ENCODE results near the gene HIF3A. TPM values are rescaled to one million over a fixed set of nuclear protein-coding genes. Genes with fewer than 3 reads are reported as not detected.

HIF3A gene
- total RNA-seq, 1 experiment from 2014 or later: not detected

DNA sequence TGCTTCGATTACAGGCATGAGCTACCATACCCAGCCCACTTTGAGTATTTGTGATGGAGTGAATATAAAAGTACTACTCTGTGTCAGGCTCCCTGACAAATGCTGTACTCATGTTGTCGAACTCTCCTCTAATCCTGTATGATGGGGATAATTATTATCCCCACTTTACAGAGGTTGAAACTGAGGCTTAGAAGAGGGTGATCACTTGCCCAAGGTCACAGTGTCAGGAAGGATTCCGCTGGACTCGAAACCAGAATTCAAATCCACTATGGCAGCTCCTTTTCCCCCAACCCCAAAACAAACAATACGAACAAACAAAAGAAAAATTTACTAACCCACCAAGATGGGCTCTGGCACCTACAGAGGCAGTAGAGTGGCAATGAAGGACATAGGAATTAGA lies 48.3 kb downstream of the HIF3A start:
- TF ChIP-seq, protein P1, sequence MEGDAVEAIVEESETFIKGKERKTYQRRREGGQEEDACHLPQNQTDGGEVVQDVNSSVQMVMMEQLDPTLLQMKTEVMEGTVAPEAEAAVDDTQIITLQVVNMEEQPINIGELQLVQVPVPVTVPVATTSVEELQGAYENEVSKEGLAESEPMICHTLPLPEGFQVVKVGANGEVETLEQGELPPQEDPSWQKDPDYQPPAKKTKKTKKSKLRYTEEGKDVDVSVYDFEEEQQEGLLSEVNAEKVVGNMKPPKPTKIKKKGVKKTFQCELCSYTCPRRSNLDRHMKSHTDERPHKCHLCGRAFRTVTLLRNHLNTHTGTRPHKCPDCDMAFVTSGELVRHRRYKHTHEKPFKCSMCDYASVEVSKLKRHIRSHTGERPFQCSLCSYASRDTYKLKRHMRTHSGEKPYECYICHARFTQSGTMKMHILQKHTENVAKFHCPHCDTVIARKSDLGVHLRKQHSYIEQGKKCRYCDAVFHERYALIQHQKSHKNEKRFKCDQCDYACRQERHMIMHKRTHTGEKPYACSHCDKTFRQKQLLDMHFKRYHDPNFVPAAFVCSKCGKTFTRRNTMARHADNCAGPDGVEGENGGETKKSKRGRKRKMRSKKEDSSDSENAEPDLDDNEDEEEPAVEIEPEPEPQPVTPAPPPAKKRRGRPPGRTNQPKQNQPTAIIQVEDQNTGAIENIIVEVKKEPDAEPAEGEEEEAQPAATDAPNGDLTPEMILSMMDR (conservative IDR thresholded peaks at IDR 0.05): no peak
- no peak for TF ChIP-seq EZH2 (IDR thresholded peaks at IDR 0.05; ENCODE audit: low read depth)
- H4K20me1 ChIP-seq (ENCODE audit: insufficient read depth): peaks cover 12% of the 10 kb centered on the region
- no peak for DNase-seq
- H2AFZ ChIP-seq: no peak overlapping the region
- intact Hi-C loops (cut with micrococcal nuclease; ENCODE audit: unreplicated experiment): no loop called here
- H3F3A ChIP-seq (ENCODE audit: insufficient read depth, low read depth): peaks cover 8% of the 10 kb centered on the region; the same call in 1 of the 2 replicates
- ChIA-PET POLR2A (ENCODE audit: unreplicated experiment) (no interaction called here), CTCF (interaction anchor here (0.6 to 0.7 kb wide), 4 partner anchors 34 to 124 kb away, joined by 3 to 7 read pairs (median 4); no protein-coding TSS in a partner anchor)
- H3K9me3 ChIP-seq (ENCODE audit: insufficient read depth, low read depth): no peaks in the 10 kb centered on the region
- H3K4me2 ChIP-seq: no peak overlapping the region
- no peaks in the 10 kb centered on the region for H3K36me3 ChIP-seq (ENCODE audit: low read depth)
- peaks cover 31% of the 10 kb centered on the region for H3K27me3 ChIP-seq (ENCODE audit: insufficient read depth, low read depth)
- peaks cover 31% of the 10 kb centered on the region for H3K79me2 ChIP-seq (ENCODE audit: low read depth)
- H3K9me2 ChIP-seq (ENCODE audit: insufficient read depth): no peaks in the 10 kb centered on the region
- peaks cover 12% of the 10 kb centered on the region for H3K4me1 ChIP-seq (replicated peaks; ENCODE audit: insufficient read depth)
- H3K4me3 ChIP-seq: no peak overlapping the region
- no TSS peak for BruUV-seq (replicated peaks)
- H3K27ac ChIP-seq: no peak overlapping the region

DNA sequence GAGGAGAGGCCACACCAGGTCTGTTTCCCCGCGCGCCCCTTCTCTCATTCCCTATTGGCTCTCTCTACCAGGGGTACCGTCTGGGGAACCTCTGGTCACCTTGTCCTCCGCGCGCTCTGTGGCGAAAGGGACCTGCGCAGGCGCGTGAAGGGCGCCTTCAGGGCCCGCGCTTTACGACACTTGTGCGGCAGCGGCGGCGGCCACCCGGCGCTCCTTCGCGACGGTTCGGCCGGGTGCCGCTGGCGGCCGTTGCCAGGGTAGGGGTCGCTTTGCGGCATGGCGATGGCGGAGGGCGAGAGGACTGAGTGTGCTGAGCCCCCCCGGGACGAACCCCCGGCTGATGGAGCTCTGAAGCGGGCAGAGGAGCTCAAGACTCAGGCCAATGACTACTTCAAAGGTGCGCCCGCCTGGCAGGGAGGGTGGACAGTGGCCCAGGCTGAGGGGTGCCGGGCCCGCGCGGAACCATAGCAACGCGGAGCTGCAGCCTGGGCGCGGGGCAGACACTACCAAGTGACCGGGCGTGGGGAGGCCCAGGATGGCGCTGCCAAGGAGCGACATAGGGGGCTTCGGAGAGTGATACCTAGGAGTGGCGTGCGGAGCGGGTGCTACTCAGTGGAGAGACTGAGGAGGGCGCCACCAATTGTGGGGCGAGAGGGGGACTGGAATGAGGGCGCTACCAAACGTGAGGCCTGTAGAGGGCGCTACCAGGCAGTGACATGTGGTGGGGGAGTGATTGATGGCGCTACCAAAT lies 50.2 kb downstream of the HIF3A start, which contains the start of gene PPP5C:
Gene PPP5C (plus strand): TSS at position 267 of the 751 bp plus-strand sequence. CDS start 10 bp downstream, at position 277.
- no TSS peak for BruUV-seq (replicated peaks)
- Histone ChIP-seq H3K4me3 (peak within 1 kb of the TSS; percentile 97), H2AFZ (peak within 1 kb of the TSS; percentile 100), H4K20me1 (ENCODE audit: insufficient read depth) (peaks cover 18% of the 10 kb centered on the region), H3K9me3 (ENCODE audit: insufficient read depth, low read depth) (no peaks in the 10 kb centered on the region), H3K4me2 (peak within 1 kb of the TSS; percentile 94), H3K27ac (peak within 1 kb of the TSS; percentile 20; the same call in 1 of the 2 replicates), H3K9me2 (ENCODE audit: insufficient read depth) (no peaks in the 10 kb centered on the region), H3K4me1 (replicated peaks; ENCODE audit: insufficient read depth) (peaks cover 12% of the 10 kb centered on the region), H3K79me2 (ENCODE audit: low read depth) (peaks cover 48% of the 10 kb centered on the region), H3F3A (ENCODE audit: insufficient read depth, low read depth) (peaks cover 8% of the 10 kb centered on the region; the same call in 1 of the 2 replicates), H3K27me3 (ENCODE audit: insufficient read depth, low read depth) (peaks cover 13% of the 10 kb centered on the region), H3K36me3 (ENCODE audit: low read depth) (no peaks in the 10 kb centered on the region)
- peak; percentile 86 to 93 for DNase-seq
- TF ChIP-seq, protein P1 (conservative IDR thresholded peaks at IDR 0.05): peak; percentile 97
- no peak for TF ChIP-seq EZH2 (IDR thresholded peaks at IDR 0.05; ENCODE audit: low read depth)
- CTCF ChIA-PET: interaction anchor here (0.6 to 1.1 kb wide), 10 partner anchors 24 to 1926 kb away, joined by 3 to 12 read pairs (median 6); partner anchors contain the start of gene NAPA
- intact Hi-C loops (cut with micrococcal nuclease; ENCODE audit: unreplicated experiment): loop anchor here (1.0 to 2.0 kb wide), 4 partner anchors 26 to 66 kb away; no protein-coding TSS in a partner anchor
- POLR2A ChIA-PET (ENCODE audit: unreplicated experiment): interaction anchor here (0.7 kb wide), 2 partner anchors 76 to 928 kb away, joined by 8 to 33 read pairs; partner anchors contain the start of gene INAFM1

DNA sequence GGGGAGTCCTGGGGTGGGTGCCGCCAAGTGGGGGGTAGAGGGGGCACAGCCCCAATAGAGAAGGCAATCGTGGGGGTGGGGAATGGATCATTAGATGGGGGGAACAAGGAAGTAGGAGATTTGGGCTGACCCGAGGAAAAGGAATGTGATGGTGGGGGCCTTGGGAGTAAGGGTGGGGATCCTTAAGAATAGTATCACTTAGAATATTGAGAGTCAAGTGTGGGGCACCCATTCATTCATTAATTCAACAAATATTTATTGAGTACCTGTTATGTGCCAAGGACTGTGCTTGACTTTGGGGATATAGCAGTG lies 50.7 kb downstream of the HIF3A start:
- no peak for TF ChIP-seq EZH2 (IDR thresholded peaks at IDR 0.05; ENCODE audit: low read depth)
- TF ChIP-seq, protein P1 (conservative IDR thresholded peaks at IDR 0.05): peak; percentile 67

More for the DNA sequence above, 50.7 kb downstream of the HIF3A start:
- Histone ChIP-seq H3F3A (ENCODE audit: insufficient read depth, low read depth) (peaks cover 8% of the 10 kb centered on the region; the same call in 1 of the 2 replicates), H2AFZ (peak overlapping the region; percentile 100), H3K4me1 (replicated peaks; ENCODE audit: insufficient read depth) (peaks cover 12% of the 10 kb centered on the region), H4K20me1 (ENCODE audit: insufficient read depth) (peaks cover 18% of the 10 kb centered on the region), H3K79me2 (ENCODE audit: low read depth) (peaks cover 50% of the 10 kb centered on the region), H3K9me2 (ENCODE audit: insufficient read depth) (no peaks in the 10 kb centered on the region), H3K36me3 (ENCODE audit: low read depth) (no peaks in the 10 kb centered on the region), H3K9me3 (ENCODE audit: insufficient read depth, low read depth) (no peaks in the 10 kb centered on the region), H3K27me3 (ENCODE audit: insufficient read depth, low read depth) (peaks cover 7% of the 10 kb centered on the region; the same call in 1 of the 2 replicates), H3K4me3 (peak overlapping the region; percentile 97), H3K27ac (no peak overlapping the region), H3K4me2 (peak overlapping the region; percentile 94)
- intact Hi-C loops (cut with micrococcal nuclease; ENCODE audit: unreplicated experiment): loop anchor here (1.0 to 2.0 kb wide), 4 partner anchors 26 to 67 kb away; no protein-coding TSS in a partner anchor
- BruUV-seq (replicated peaks): no TSS peak
- ChIA-PET POLR2A (ENCODE audit: unreplicated experiment) (interaction anchor here (0.7 kb wide), 1 partner anchor 76 kb away, joined by 8 read pairs; no protein-coding TSS in a partner anchor), CTCF (interaction anchor here (0.6 to 0.8 kb wide), 3 partner anchors 66 to 1925 kb away, joined by 3 to 8 read pairs (median 7); no protein-coding TSS in a partner anchor)
- no peak for DNase-seq

Measured in PC-9 (cell line).